Renal cortical epithelial cell (primary cell): ENCODE results near the gene CLK2. TPM values are rescaled to one million over a fixed set of nuclear protein-coding genes. Genes with fewer than 3 reads are reported as not detected.
A peak's percentile ranks its signal among the peaks of the same experiment; 100 is the strongest.
"Not testable (repeated sequence)": the region's sequence is repeated elsewhere in the genome, so short reads cannot be mapped to it uniquely, and the experiment has no call there.

Source experiments
- DNase-seq: peaks from one replicate; pipeline ENCODE4 v3.0.0-alpha.2; 2011; ENCODE audit warnings: low read depth
- total RNA-seq: library from RNA; depleted of rRNA; stranded (reverse); fragments of >200 nt; gene quantifications from 2 replicates; pipeline ENCODE4 v1.2.3, GENCODE V29; 2014

CLK2 gene
- total RNA-seq, 1 donor from 2014 or later = 33.1 TPM

- DNase-seq = no peak
These were observed 31.5 kb downstream of the CLK2 start for GRCh38 chr1:155241841-155242264.

- peak; percentile 75 for DNase-seq
These were observed 32.1 kb downstream of the CLK2 start for GRCh38 chr1:155241069-155241679.

GRCh38 chr1:155236451-155236850 lies 36.9 kb downstream of the CLK2 start:
- DNase-seq = no peak

GRCh38 chr1:155235375-155235774 lies 37.9 kb downstream of the CLK2 start:
- not testable (repeated sequence) for DNase-seq

- not testable (repeated sequence) for DNase-seq
These were observed 39.8 kb downstream of the CLK2 start for GRCh38 chr1:155233502-155233901.

- not testable (repeated sequence) for DNase-seq
These were observed 41.0 kb downstream of the CLK2 start for GRCh38 chr1:155232001-155232978.

GRCh38 chr1:155231302-155231701 lies 42.0 kb downstream of the CLK2 start:
- DNase-seq = not testable (repeated sequence)

- no peak for DNase-seq
These were observed 45.2 kb downstream of the CLK2 start for GRCh38 chr1:155228096-155228427.

- peak; percentile 98 for DNase-seq
These were observed 45.8 kb downstream of the CLK2 start for GRCh38 chr1:155227261-155228095.

- DNase-seq = no peak
These were observed 46.4 kb downstream of the CLK2 start for GRCh38 chr1:155226910-155227260.

- DNase-seq = peak; percentile 80
These were observed 47.0 kb downstream of the CLK2 start for GRCh38 chr1:155226188-155226909.

- not testable (repeated sequence) for DNase-seq
These were observed 47.9 kb downstream of the CLK2 start for GRCh38 chr1:155225404-155225759.

GRCh38 chr1:155223047-155223446 lies 50.3 kb downstream of the CLK2 start:
- DNase-seq = no peak

GRCh38 chr1:155220211-155220965 lies 52.9 kb downstream of the CLK2 start:
- DNase-seq = not testable (repeated sequence)

- DNase-seq = peak; percentile 16
These were observed 53.7 kb downstream of the CLK2 start for GRCh38 chr1:155219592-155220031.

GRCh38 chr1:155218854-155219591 lies 54.3 kb downstream of the CLK2 start:
- peak; percentile 46 for DNase-seq

GRCh38 chr1:155214702-155215101 lies 58.6 kb downstream of the CLK2 start:
- DNase-seq = not testable (repeated sequence)
